ENCODE results near the gene TNRC18.

DNA sequence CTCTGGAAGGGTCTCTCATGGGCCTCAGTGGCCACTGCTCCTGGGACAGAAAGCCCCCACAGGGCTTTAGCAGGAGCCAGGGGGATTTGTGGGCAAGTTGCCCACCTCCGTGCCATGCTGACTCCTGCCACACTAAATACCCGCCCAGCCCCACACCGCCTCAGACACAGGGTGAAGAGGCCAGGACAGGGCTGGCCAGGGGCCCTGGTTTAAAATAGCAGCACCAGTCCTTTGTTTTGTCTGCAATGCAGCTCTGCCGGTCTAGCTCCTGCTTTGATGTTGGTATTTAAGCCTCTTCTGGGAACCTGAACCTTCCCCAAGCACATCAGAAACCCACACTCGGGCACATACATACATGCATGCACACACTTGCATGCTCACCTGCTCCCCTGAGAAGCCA is 14.4 kb upstream of the TNRC18 start:
- TF ChIP-seq, protein P1, sequence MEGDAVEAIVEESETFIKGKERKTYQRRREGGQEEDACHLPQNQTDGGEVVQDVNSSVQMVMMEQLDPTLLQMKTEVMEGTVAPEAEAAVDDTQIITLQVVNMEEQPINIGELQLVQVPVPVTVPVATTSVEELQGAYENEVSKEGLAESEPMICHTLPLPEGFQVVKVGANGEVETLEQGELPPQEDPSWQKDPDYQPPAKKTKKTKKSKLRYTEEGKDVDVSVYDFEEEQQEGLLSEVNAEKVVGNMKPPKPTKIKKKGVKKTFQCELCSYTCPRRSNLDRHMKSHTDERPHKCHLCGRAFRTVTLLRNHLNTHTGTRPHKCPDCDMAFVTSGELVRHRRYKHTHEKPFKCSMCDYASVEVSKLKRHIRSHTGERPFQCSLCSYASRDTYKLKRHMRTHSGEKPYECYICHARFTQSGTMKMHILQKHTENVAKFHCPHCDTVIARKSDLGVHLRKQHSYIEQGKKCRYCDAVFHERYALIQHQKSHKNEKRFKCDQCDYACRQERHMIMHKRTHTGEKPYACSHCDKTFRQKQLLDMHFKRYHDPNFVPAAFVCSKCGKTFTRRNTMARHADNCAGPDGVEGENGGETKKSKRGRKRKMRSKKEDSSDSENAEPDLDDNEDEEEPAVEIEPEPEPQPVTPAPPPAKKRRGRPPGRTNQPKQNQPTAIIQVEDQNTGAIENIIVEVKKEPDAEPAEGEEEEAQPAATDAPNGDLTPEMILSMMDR (conservative IDR thresholded peaks at IDR 0.05; ENCODE audit: low read length), result no peak
- no peak for TF ChIP-seq EZH2phosphoT487 (IDR thresholded peaks at IDR 0.05; ENCODE audit: borderline replicate concordance)
